Gastrocnemius medialis (tissue), 4 donors: ENCODE data around the gene HRH2. TPM values are rescaled to one million over a fixed set of nuclear protein-coding genes. Genes with fewer than 3 reads are reported as not detected.

Experiments used
- ATAC-seq, 2 donors: fragments of 150-250 bp; one replicate each; pipeline ENCODE4 v1.9.1; 2016
- DNase-seq, 2 donors: peaks; one replicate each; pipeline ENCODE4 v3.0.0-alpha.2; 2019
- H3K27ac ChIP-seq, 4 donors: fragments of 200-600 bp; sonication (generic); 1 replicate in 1 of 4; 2 replicates in 3 of 4; pipeline ENCODE4 v1.5.1; 2016 to 2018; ENCODE audit warnings: mild to moderate bottlenecking in 2 of 4, moderate library complexity in 1 of 4
- H3K27me3 ChIP-seq, 3 donors: fragments of 200-600 bp; sonication (generic) in 2 of 3; 1 replicate in 1 of 3; 2 replicates in 2 of 3; pipeline versions ENCODE4 v1.5.1 to v1.6.0; 2016 to 2019; ENCODE audit warnings: mild to moderate bottlenecking in 1 of 3, moderate library complexity in 1 of 3
- H3K36me3 ChIP-seq, 2 donors: fragments of 200-600 bp; sonication (generic) in 1 of 2; one replicate each; pipeline ENCODE4 v1.5.1; 2017 to 2018
- H3K4me1 ChIP-seq, 2 donors: fragments of 200-600 bp; sonication (generic) in 1 of 2; one replicate each; pipeline ENCODE4 v1.5.1; 2016 to 2017; ENCODE audit warnings: mild to moderate bottlenecking in 2 of 2
- H3K4me3 ChIP-seq, 4 donors: fragments of 200-600 bp; sonication (generic) in 3 of 4; 1 replicate in 1 of 4; 2 replicates in 3 of 4; pipeline ENCODE4 v1.5.1; 2016 to 2019; ENCODE audit warnings: mild to moderate bottlenecking in 2 of 4
- H3K9me3 ChIP-seq, 3 donors: fragments of 200-600 bp; sonication (generic) in 2 of 3; 1 replicate in 1 of 3; 2 replicates in 2 of 3; pipeline ENCODE4 v1.5.1; 2016 to 2019
- CTCF ChIP-seq, 5 experiments: fragments of 450-650 bp in 3 of 5; fragments of 200-600 bp in 2 of 5; sonication (generic) in 2 of 5; IDR thresholded peaks in 4 of 5; conservative IDR thresholded peaks in 1 of 5; 1 replicate in 4 of 5; 2 replicates in 1 of 5; pipeline ENCODE4 v1.5.1; 2016 to 2019; ENCODE audit warnings: antibody characterized with exemption in 5 of 5, mild to moderate bottlenecking in 3 of 5, moderate library complexity in 3 of 5
- POLR2A ChIP-seq, 2 donors: fragments of 450-650 bp; IDR thresholded peaks; one replicate each; pipeline ENCODE4 v1.6.1; 2017; ENCODE audit warnings: antibody characterized with exemption in 2 of 2, mild to moderate bottlenecking in 2 of 2, moderate library complexity in 2 of 2
- in situ Hi-C, 4 donors: fragments of 200-750 bp; cut with MboI; loops; one replicate each; pipeline versions ENCODE4 v1.15.0 to v1.8.0; 2017; ENCODE audit warnings: low sequenced_read_pairs in 4 of 4
- intact Hi-C: fragments of 100-400 bp; cut with DNase I; formaldehyde crosslinking; loops from one replicate; pipeline ENCODE4 v1.15.1; 2023; ENCODE audit warnings: low total_unique reads
- total RNA-seq, 4 donors: library from RNA; depleted of rRNA; stranded (reverse); fragments of >200 nt; gene quantifications; one replicate each; pipeline versions ENCODE4 v1.1.0 to v1.2.3, GENCODE V29; 2016

Gene HRH2
- total RNA-seq, 4 donors from 2014 or later, result 0.44 to 1.6 (median 0.76) TPM

DNA sequence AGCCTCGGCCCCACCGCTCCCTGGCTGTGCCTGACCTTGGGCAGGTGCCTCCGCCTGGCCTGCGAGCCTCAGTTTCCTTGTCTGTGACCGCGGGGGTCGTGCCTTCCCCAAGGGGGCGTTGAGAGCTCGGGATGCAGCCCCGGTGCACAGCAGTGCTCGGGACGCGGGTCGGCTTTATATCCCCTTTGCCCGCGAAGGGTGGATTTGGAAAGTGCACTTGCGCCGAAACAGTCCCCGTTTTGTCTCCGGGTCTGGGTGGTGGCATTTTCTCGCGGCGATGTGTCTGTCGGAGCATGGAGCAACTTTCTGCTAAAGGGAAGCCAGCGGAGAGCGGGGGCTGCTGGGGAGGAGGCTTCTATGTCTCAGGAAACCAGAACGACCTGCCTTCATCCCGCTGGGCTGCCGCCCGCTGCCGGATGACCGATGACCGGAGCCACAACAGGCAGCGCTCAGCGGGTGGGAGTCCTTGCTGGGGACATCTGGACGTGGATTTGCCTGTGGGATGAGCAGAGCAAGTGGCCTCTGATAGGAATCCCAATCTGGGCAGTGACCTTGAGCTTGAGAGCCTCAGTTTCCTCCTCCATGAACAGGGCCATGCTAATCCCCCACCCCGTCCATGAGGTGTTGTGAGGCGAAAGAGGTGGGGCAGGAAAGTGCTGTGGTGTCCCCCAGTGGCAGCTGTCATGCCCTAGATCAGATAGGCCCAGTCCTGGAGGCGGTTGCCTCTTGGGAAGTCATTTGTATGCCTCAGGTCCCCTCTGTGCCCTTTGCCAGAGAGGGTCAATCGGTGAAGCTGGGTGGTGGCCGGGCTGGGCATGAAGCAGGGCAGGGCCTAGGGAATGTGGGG, 651 bp downstream of the HRH2 start:
- DNase-seq (no peak), ATAC-seq (no peak)
- Histone ChIP-seq H3K9me3 (no peaks in the 10 kb centered on the region), H3K4me1 (no peaks in the 10 kb centered on the region), H3K4me3 (peak overlapping the region; percentile 24 to 48 (median 38)), H3K27me3 (peaks cover 17 to 20% (median 19%) of the 10 kb centered on the region in 3 donors), H3K27ac (no peak overlapping the region), H3K36me3 (no peaks in the 10 kb centered on the region)
- in situ Hi-C loops, result no loop called here
- TF ChIP-seq CTCF (IDR thresholded peaks at IDR 0.05 in 4 of 5, conservative IDR thresholded peaks at IDR 0.05 in 1 of 5) (no peak), POLR2A (IDR thresholded peaks at IDR 0.05) (no peak)
- intact Hi-C loops, result no loop called here

- no peaks in the 10 kb centered on the region for H3K4me1 ChIP-seq
- H3K27ac ChIP-seq, result no peak overlapping the region
- DNase-seq (no peak), ATAC-seq (no peak)
- in situ Hi-C loops, result no loop called here
- intact Hi-C loops, result no loop called here
- no peak for TF ChIP-seq CTCF (IDR thresholded peaks at IDR 0.05 in 4 of 5, conservative IDR thresholded peaks at IDR 0.05 in 1 of 5)
- no peak for TF ChIP-seq POLR2A (IDR thresholded peaks at IDR 0.05)
- H3K36me3 ChIP-seq, result no peaks in the 10 kb centered on the region
- peaks cover 17 to 20% (median 19%) of the 10 kb centered on the region in 3 donors for H3K27me3 ChIP-seq
- H3K9me3 ChIP-seq, result no peaks in the 10 kb centered on the region
- H3K4me3 ChIP-seq, result no peak overlapping the region
Measured at GRCh38 chr5:175659546-175660253, 1.8 kb downstream of the HRH2 start.

DNA sequence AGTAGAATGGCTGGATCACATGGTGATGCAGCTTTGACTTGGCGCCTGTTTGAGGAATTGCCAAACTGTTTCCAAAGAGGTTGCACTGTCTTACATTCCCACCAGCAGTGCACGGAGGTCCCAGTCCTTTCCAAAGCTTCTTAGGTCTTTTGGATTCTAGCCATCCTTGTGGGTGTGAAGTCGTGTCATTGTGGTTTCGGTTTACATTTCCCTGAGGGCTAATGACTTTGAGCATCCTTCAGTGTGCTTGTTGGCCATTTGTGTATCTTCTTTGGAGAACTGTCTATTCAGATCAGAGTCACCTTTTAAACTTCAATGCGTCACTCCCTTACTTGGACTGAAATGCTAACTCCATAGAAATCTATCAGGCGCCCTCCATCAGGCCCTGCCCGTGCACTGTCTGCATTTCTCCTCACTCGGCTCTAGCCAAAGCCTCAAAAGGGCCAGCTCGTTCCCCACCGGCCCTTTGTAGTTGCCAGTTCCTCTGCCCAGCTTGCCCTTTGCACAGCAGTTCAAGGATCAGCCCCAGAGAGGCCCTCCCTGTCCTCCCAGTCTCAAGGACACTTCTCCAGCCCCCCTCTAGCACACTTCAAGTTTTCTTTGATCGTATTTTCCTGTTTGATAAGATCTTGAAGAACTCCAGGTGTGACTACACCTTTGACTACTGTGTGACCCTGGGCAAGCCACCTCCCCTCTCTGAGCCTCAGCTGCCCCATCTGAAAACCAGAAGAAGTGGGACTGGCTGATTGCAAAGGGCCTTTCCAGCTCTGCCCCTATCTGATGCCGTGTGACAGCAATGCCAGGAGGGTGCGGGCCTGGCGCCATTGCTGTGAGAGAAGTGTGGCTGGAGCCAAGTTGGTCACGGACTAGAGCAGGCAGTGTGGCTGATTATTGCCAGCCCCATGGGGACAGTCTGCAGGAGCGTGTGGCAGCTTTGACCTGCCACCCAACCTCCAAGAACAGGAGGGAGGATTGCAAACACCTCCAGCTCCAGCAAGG, 5.6 kb downstream of the HRH2 start:
- TF ChIP-seq POLR2A (IDR thresholded peaks at IDR 0.05) (no peak), CTCF (IDR thresholded peaks at IDR 0.05 in 4 of 5, conservative IDR thresholded peaks at IDR 0.05 in 1 of 5) (no peak)
- Histone ChIP-seq H3K36me3 (no peaks in the 10 kb centered on the region), H3K27me3 (peaks cover 4 to 12% (median 7%) of the 10 kb centered on the region in 3 donors), H3K4me1 (no peaks in the 10 kb centered on the region), H3K9me3 (no peaks in the 10 kb centered on the region), H3K27ac (no peak overlapping the region), H3K4me3 (no peak overlapping the region)
- intact Hi-C loops, result no loop called here
- DNase-seq, result no peak
- in situ Hi-C loops, result no loop called here
- no peak for ATAC-seq

DNA sequence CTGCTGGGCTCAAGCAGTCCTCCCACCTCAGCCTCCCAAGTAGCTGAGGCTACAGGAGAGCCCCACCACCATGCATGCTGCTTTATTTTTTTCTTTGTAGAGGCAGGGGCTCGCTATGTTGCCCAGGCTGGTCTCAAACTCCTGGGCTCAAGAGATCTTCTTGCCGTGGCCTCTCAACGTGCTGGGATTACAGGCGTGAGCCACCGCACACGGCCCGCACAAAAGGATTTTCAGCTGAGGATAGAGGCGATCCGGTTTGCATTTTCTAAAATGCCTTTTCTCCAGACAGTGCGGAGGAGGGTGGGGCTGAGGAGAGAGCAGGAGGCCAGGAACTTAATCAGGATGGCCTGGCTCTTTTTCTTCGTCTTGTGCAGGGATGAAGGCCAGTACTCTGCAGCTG, 6.9 kb downstream of the HRH2 start:
- H3K4me3 ChIP-seq, result no peak overlapping the region
- no peak for DNase-seq
- peaks cover 0 to under 1% (median 0%) of the 10 kb centered on the region in 3 donors for H3K27me3 ChIP-seq
- no peaks in the 10 kb centered on the region for H3K9me3 ChIP-seq
- ATAC-seq, result no peak
- no peaks in the 10 kb centered on the region for H3K36me3 ChIP-seq
- intact Hi-C loops (no loop called here), in situ Hi-C loops (no loop called here)
- no peaks in the 10 kb centered on the region for H3K4me1 ChIP-seq
- H3K27ac ChIP-seq, result no peak overlapping the region
- TF ChIP-seq CTCF (IDR thresholded peaks at IDR 0.05 in 4 of 5, conservative IDR thresholded peaks at IDR 0.05 in 1 of 5) (no peak), POLR2A (IDR thresholded peaks at IDR 0.05) (no peak)
